ENCODE data around the gene RAPGEF5.

The RAPGEF5 gene, protein sequence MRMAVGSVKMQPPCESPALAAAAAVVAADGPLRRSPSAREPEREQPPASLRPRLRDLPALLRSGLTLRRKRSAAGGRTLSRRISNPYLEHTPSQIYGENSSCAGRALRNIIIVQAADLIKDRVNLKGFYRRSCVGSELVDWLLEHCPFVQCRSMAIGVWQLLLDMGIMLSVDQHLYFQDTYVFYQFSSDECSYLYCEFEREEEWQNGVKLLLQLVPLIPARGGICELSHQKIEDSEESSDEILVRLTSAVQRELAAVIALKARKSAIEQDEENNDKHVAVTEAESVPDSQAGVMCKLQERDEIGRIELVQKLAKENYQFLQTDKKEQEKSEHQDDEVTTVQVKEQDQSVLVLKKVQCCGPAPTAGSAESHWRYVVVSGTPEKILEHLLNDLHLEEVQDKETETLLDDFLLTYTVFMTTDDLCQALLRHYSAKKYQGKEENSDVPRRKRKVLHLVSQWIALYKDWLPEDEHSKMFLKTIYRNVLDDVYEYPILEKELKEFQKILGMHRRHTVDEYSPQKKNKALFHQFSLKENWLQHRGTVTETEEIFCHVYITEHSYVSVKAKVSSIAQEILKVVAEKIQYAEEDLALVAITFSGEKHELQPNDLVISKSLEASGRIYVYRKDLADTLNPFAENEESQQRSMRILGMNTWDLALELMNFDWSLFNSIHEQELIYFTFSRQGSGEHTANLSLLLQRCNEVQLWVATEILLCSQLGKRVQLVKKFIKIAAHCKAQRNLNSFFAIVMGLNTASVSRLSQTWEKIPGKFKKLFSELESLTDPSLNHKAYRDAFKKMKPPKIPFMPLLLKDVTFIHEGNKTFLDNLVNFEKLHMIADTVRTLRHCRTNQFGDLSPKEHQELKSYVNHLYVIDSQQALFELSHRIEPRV

DNA sequence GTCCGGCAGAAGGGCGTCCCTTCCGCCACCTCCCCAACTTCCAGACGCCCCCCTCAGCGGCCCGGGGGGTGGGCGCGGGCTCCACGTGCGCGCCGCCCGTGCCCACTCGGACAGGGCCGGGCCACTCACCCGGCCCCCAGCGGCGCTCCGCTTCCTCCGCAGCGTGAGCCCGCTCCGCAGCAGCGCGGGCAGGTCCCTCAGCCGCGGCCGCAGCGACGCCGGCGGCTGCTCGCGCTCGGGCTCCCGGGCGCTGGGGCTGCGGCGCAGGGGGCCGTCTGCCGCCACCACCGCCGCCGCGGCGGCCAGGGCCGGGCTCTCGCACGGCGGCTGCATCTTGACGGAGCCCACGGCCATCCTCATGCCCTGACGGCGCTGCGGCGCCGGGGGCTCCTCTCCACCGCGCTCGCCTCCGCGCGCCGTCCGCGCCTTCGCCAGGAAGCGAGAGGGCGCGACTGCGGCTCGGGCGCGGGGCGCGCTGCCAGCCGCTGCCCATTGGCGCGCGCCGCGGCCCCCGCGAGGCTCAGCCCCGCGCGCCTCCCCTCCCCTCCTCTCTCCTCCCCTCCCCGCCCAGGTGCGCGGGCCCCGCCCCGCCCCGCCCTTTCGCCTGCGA is at the start of gene RAPGEF5:
TSS of gene RAPGEF5 (minus strand) at position 454 of the 610 bp plus-strand sequence. CDS start at position 360, 94 bp downstream.
- no peak for DNase-seq (ENCODE audit: low read depth)

GRCh38 chr7:22406715-22407114 is 49.8 kb upstream of the RAPGEF5 start:
- DNase-seq (ENCODE audit: low read depth): no peak

DNA sequence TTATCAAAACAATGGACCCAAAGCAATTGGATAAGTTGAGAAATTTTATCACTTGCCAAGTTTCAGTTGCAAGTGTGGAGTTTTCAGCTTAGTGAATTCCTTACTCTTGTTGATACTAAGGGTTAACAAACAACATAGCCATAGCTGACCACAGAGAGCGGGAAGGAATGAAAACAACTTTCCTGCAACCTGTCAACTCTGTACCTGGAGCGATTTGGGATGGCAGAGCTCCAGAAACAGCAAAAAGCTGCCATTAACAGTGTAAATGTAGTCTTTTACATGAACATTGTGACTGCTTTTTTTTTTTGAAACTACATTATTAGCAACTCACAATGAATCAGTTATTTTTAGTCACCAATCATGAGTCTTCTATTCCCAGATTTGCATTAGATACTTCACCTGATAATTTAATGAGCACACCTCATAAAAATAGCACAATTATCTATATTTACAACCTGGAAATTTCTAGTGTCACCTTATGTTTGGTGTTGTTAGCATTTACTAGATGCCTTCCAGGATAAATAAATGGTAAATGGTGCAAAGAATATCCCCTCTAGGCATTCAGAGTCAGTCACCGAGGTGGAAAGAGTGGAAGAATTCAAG is 47.6 kb upstream of the RAPGEF5 start:
- no peak for DNase-seq (ENCODE audit: low read depth)

DNA sequence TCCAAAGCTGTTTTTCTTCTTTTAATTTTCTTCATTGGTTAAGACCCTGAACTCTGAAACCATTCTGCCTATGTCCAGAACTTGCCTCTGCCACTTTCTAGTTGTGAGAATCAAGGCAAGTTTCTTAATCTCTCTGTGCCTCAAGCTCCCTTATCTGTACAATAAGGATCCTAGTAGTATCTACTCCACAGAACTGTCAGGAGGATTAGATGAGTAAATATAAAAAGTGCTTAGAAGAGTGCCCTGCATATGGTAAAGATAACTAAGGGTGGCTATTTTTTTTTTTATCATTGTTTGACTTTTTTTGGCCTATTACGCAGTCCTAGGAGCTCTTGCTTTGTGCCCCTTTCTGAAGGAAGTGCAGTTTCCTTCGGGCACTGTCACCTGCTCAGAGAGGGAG is 46.4 kb upstream of the RAPGEF5 start:
- no peak for DNase-seq (ENCODE audit: low read depth)

DNA sequence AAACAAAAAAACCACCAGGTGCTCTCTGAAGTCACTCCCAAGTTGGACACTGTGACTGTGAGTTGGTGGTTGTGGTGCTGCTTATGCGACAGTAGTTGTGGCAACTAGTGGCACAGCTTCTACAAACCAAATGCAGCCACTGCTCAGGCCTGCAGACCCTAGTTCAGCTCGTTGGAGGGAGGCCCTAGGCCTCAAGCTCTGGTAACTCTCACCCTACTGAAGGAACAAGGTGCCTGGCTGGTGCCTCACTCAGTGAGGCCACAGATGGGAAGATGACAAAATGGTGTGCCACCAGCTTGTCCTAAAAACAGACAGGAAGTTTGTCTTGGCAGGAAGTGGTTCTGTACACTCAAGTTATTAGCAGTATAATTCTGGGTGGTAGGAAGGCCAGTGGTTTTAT is 45.3 kb upstream of the RAPGEF5 start:
- no peak for DNase-seq (ENCODE audit: low read depth)

- no peak for DNase-seq (ENCODE audit: low read depth)
Measured at GRCh38 chr7:22400936-22401553, 44.1 kb upstream of the RAPGEF5 start.

GRCh38 chr7:22400150-22400814 is 43.3 kb upstream of the RAPGEF5 start:
- DNase-seq (ENCODE audit: low read depth): no peak

DNA sequence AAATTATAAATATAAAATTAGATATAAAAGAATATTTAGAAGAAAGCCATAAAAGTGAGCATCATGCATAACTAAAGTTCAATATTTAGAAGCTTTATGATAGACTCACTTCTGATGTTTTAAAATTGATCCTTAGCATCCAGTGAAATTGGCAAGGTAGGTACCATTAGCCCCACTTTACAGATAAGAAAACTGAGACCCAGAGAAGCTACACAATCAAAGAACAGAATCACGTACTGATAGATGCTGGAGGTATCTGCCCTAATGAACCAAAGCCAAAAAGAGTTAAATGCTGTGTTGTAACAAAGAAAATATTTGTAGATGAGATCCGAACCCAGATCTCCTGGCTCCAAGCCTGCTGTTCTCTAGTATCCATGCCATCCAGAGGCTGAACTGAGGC is 42.6 kb upstream of the RAPGEF5 start:
- DNase-seq (ENCODE audit: low read depth): no peak

GRCh38 chr7:22399091-22399490 is 42.1 kb upstream of the RAPGEF5 start:
- DNase-seq (ENCODE audit: low read depth): no peak

GRCh38 chr7:22397981-22398380 is 41.0 kb upstream of the RAPGEF5 start:
- DNase-seq (ENCODE audit: low read depth): no peak

GRCh38 chr7:22395222-22395621 is 38.3 kb upstream of the RAPGEF5 start:
- no peak for DNase-seq (ENCODE audit: low read depth)

GRCh38 chr7:22394739-22395138 is 37.8 kb upstream of the RAPGEF5 start:
- DNase-seq (ENCODE audit: low read depth): no peak

DNA sequence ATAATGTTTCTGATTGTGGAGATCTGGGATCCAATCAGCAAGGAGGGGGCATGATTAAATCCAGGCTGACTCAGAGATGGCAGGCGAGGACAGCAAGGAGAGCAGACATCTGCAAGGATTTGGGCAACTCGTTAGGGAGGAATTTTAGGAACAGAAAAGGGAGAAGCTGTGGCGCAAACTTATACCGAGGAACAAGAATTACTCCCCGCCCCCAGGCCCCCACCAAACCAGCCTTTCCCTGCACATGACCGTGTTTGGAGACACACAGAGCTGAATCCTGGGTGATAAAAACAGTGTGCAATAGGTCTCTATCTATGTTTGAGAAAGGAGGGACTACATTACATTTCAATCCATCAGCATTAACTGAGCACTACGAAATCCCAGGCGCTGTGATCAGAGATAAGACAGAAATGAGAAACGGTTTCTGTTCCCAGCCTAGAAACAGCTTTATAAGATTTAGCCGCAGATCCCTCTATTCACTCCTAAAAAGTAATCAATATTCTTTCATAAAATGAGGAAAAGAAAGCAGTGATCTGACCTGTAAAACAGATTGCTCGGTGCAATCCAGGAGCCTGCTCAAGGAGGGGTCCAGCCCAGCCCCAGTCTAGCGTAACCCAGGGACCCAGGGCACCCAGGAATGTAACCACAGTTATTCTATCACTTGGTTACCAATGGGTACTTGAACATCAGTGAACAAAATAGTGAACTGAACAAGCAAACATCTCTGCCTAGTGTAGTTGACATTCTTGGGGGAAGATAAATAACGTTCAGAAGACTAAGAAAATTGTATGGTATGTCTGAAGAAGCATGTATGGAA is 37.2 kb upstream of the RAPGEF5 start:
- DNase-seq (ENCODE audit: low read depth): no peak

- no peak for DNase-seq (ENCODE audit: low read depth)
Measured at GRCh38 chr7:22390516-22390915, 33.6 kb upstream of the RAPGEF5 start.

GRCh38 chr7:22389892-22390291 is 32.9 kb upstream of the RAPGEF5 start:
- no peak for DNase-seq (ENCODE audit: low read depth)

DNA sequence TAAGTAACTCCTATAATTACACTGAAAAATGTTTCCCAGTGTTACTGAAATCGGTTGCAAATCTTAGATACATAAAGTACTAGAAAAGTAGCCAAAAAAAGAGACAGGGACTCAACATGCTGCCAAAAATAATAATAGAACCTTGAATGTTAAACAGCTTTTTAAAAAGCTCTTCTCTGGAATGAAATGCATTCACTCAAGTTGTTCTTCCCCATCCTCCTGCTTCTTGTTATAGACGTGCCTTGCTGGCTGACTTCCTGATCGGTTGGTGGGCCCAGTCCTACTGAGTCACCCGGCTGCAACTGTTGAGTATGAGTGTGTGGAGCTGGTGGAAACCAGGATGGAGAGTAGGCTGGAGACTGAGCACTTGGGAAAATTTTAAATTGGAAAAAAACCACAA is 30.6 kb upstream of the RAPGEF5 start:
- no peak for DNase-seq (ENCODE audit: low read depth)

DNA sequence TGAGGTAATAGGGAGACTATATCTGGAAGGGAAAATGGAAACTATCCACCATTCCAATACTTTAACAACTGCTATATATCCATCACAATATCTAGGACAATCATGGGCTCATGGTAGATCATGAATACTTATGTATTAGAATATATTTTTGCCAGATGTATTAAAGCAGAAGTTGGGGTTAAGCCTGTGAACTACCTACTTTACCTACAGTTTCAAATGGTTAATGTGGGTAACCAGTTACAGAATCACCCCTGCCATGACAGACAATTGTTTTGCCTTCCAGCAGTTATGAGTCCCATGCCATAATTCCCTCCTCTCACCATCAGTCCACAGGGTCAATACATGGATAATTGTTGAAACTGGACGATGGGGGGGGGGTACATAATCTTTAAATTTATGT is 29.9 kb upstream of the RAPGEF5 start:
- no peak for DNase-seq (ENCODE audit: low read depth)

- DNase-seq (ENCODE audit: low read depth): no peak
Measured at GRCh38 chr7:22386206-22386858, 29.4 kb upstream of the RAPGEF5 start.

- DNase-seq (ENCODE audit: low read depth): no peak
Measured at GRCh38 chr7:22385326-22385725, 28.4 kb upstream of the RAPGEF5 start.

DNA sequence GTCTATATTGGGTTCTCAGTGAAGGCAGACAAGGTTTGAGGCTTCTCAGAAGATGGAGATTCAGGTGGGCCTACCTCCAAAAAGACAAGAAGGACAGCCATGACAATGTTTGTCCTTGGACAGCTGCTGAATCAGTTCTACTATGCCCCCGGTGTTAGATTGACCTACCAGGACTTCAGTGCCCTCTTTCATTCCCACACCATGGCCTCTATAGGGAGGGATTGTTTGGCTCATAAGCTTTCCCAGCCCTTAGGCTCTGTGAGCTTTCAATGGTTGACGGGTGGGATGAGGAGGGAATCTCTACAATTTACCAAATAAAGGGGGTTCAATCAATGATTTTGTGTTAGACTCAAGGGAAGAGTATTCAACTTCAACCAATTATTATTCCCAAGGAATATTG is 23.4 kb upstream of the RAPGEF5 start:
- DNase-seq (ENCODE audit: low read depth): no peak
